SU-DHL-6 (cell line): ENCODE data around the gene CHD2.

Experiments used
- EZH2phosphoT487 ChIP-seq: fragments of 200-600 bp; sonication (generic), shearing (Covaris generic); conservative IDR thresholded peaks from 2 replicates; pipeline ENCODE4 v1.6.1; 2018; ENCODE audit warnings: mild to moderate bottlenecking, antibody characterized with exemption, low read length, moderate library complexity, mixed read lengths
- TF ChIP-seq, protein P1 (sequence below): fragments of 200-600 bp; sonication (generic); IDR thresholded peaks from one replicate; pipeline ENCODE4 v1.5.1; 2017; ENCODE audit warnings: antibody characterized with exemption, mild to moderate bottlenecking, low read length, moderate library complexity; ENCODE audit not compliant: insufficient read depth, poor library complexity, severe bottlenecking

DNA sequence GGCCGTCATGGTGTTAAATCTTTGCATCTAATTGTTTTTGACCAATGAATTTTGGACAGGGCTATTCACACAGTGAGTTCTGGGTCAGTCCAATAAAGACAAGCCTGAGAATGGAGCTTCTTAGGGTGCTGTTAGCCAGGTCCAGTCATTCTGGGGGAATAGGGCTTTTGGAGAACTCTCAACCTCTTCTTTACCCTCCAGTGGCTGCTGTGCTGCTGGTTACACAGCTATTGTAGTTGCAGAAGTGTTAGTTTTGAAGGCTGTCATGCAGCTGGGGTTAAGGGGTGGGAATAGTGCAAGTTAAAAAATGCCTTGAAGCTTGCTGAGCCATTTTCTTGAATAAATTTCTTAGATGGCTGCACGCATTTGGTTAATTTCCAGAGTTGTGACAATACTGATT lies 89.9 kb downstream of the CHD2 start:
- TF ChIP-seq, protein P1, sequence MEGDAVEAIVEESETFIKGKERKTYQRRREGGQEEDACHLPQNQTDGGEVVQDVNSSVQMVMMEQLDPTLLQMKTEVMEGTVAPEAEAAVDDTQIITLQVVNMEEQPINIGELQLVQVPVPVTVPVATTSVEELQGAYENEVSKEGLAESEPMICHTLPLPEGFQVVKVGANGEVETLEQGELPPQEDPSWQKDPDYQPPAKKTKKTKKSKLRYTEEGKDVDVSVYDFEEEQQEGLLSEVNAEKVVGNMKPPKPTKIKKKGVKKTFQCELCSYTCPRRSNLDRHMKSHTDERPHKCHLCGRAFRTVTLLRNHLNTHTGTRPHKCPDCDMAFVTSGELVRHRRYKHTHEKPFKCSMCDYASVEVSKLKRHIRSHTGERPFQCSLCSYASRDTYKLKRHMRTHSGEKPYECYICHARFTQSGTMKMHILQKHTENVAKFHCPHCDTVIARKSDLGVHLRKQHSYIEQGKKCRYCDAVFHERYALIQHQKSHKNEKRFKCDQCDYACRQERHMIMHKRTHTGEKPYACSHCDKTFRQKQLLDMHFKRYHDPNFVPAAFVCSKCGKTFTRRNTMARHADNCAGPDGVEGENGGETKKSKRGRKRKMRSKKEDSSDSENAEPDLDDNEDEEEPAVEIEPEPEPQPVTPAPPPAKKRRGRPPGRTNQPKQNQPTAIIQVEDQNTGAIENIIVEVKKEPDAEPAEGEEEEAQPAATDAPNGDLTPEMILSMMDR: no peak
- TF ChIP-seq EZH2phosphoT487: no peak
